Erythroblast (primary cell): ENCODE data around the gene RETREG2.

ENCODE experiments used
- GATA1 ChIP-seq: IDR thresholded peaks from 2 replicates; pipeline ENCODE4 v1.6.1; 2011; ENCODE audit warnings: low read depth, mild to moderate bottlenecking, control low read depth, low read length, moderate library complexity
- POLR2A ChIP-seq: IDR thresholded peaks from 2 replicates; pipeline ENCODE4 v1.6.1; 2011; ENCODE audit warnings: mild to moderate bottlenecking, low read length

GRCh38 chr2:219168932-219169331 is 9.1 kb upstream of the RETREG2 start:
- TF ChIP-seq POLR2A (no peak), GATA1 (no peak)
